ENCODE data around the gene MIS12. TPM values are rescaled to one million over a fixed set of nuclear protein-coding genes. Genes with fewer than 3 reads are reported as not detected.

Gene MIS12
- total and polyA plus RNA-seq, 2 of the 13 experiments (the other 11 are each of a cell fraction or from before 2014, with no cell fraction given), result 13.4 to 28.0 TPM

- no peak for TF ChIP-seq ZNF441 (CRISPR knock-in tag; IDR thresholded peaks at IDR 0.05; ENCODE audit: borderline replicate concordance)
- no peak for TF ChIP-seq ZFP62 (CRISPR knock-in tag; IDR thresholded peaks at IDR 0.05)
- TF ChIP-seq, protein P1, sequence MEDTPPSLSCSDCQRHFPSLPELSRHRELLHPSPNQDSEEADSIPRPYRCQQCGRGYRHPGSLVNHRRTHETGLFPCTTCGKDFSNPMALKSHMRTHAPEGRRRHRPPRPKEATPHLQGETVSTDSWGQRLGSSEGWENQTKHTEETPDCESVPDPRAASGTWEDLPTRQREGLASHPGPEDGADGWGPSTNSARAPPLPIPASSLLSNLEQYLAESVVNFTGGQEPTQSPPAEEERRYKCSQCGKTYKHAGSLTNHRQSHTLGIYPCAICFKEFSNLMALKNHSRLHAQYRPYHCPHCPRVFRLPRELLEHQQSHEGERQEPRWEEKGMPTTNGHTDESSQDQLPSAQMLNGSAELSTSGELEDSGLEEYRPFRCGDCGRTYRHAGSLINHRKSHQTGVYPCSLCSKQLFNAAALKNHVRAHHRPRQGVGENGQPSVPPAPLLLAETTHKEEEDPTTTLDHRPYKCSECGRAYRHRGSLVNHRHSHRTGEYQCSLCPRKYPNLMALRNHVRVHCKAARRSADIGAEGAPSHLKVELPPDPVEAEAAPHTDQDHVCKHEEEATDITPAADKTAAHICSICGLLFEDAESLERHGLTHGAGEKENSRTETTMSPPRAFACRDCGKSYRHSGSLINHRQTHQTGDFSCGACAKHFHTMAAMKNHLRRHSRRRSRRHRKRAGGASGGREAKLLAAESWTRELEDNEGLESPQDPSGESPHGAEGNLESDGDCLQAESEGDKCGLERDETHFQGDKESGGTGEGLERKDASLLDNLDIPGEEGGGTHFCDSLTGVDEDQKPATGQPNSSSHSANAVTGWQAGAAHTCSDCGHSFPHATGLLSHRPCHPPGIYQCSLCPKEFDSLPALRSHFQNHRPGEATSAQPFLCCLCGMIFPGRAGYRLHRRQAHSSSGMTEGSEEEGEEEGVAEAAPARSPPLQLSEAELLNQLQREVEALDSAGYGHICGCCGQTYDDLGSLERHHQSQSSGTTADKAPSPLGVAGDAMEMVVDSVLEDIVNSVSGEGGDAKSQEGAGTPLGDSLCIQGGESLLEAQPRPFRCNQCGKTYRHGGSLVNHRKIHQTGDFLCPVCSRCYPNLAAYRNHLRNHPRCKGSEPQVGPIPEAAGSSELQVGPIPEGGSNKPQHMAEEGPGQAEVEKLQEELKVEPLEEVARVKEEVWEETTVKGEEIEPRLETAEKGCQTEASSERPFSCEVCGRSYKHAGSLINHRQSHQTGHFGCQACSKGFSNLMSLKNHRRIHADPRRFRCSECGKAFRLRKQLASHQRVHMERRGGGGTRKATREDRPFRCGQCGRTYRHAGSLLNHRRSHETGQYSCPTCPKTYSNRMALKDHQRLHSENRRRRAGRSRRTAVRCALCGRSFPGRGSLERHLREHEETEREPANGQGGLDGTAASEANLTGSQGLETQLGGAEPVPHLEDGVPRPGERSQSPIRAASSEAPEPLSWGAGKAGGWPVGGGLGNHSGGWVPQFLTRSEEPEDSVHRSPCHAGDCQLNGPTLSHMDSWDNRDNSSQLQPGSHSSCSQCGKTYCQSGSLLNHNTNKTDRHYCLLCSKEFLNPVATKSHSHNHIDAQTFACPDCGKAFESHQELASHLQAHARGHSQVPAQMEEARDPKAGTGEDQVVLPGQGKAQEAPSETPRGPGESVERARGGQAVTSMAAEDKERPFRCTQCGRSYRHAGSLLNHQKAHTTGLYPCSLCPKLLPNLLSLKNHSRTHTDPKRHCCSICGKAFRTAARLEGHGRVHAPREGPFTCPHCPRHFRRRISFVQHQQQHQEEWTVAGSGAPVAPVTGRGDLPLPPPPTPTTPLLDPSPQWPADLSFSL (CRISPR knock-in tag; IDR thresholded peaks at IDR 0.05), result no peak
- TF ChIP-seq ATF1 (CRISPR knock-in tag; IDR thresholded peaks at IDR 0.05), result peak; percentile 92
- TF ChIP-seq, protein P2, sequence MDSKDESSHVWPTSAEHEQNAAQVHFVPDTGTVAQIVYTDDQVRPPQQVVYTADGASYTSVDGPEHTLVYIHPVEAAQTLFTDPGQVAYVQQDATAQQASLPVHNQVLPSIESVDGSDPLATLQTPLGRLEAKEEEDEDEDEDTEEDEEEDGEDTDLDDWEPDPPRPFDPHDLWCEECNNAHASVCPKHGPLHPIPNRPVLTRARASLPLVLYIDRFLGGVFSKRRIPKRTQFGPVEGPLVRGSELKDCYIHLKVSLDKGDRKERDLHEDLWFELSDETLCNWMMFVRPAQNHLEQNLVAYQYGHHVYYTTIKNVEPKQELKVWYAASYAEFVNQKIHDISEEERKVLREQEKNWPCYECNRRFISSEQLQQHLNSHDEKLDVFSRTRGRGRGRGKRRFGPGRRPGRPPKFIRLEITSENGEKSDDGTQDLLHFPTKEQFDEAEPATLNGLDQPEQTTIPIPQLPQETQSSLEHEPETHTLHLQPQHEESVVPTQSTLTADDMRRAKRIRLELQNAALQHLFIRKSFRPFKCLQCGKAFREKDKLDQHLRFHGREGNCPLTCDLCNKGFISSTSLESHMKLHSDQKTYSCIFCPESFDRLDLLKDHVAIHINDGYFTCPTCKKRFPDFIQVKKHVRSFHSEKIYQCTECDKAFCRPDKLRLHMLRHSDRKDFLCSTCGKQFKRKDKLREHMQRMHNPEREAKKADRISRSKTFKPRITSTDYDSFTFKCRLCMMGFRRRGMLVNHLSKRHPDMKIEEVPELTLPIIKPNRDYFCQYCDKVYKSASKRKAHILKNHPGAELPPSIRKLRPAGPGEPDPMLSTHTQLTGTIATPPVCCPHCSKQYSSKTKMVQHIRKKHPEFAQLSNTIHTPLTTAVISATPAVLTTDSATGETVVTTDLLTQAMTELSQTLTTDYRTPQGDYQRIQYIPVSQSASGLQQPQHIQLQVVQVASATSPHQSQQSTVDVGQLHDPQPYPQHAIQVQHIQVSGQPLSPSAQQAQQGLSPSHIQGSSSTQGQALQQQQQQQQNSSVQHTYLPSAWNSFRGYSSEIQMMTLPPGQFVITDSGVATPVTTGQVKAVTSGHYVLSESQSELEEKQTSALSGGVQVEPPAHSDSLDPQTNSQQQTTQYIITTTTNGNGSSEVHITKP (CRISPR knock-in tag; IDR thresholded peaks at IDR 0.05; ENCODE audit: low read depth), result peak; percentile 35
- TF ChIP-seq, protein P3, sequence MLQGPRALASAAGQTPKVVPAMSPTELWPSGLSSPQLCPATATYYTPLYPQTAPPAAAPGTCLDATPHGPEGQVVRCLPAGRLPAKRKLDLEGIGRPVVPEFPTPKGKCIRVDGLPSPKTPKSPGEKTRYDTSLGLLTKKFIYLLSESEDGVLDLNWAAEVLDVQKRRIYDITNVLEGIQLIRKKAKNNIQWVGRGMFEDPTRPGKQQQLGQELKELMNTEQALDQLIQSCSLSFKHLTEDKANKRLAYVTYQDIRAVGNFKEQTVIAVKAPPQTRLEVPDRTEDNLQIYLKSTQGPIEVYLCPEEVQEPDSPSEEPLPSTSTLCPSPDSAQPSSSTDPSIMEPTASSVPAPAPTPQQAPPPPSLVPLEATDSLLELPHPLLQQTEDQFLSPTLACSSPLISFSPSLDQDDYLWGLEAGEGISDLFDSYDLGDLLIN (CRISPR knock-in tag; IDR thresholded peaks at IDR 0.05; ENCODE audit: borderline replicate concordance), result no peak
- TF ChIP-seq ZNF430 (CRISPR knock-in tag; IDR thresholded peaks at IDR 0.05), result 0 out of 2 replicates have a peak, but pooled peaks have one; percentile 51
- peak; percentile 34; the same call in 1 of the 2 replicates for TF ChIP-seq ARID5B (CRISPR knock-in tag; IDR thresholded peaks at IDR 0.05)
- TF ChIP-seq GPBP1L1 (CRISPR knock-in tag; IDR thresholded peaks at IDR 0.05), result no peak
- no peak for TF ChIP-seq ZNF224 (CRISPR knock-in tag; IDR thresholded peaks at IDR 0.05)
These were observed at the start of gene MIS12 (continued) for GRCh38 chr17:5486206-5487124.

All from HepG2 (cell line).